ENCODE data around the gene EYA4.

DNA sequence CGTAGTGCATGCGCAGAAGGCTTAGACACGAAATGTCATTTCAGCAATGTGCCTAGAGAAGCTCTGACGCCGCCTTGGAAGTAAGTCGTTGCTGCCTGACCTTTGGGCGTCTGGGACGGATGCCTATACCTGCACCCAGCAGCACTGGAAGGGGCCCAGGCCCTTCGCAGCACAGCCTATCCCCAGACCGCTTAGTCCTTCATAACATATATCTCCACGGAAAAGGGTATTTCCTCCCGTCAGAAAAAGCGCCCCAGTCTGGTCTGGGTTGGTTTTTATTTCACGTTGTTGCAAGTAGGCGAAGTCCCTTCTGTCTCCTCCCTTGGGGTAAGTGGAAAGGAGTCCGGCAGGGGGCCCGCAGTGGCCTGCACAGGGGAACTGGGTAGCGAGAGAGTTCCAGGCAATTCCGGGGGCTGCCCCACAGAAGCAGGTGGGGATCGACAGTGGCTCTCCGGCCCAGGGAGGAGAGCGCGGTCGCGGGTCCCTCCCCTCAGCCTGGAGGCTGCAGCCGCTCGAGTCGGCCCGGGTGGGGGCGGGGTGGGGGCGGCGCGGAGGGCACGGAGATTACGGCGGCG is 559 bp upstream of the EYA4 start:
- TF ChIP-seq ZNF274 (IDR thresholded peaks at IDR 0.05; ENCODE audit: low read depth, low read length) = no peak
- TF ChIP-seq YY1 (IDR thresholded peaks at IDR 0.05; ENCODE audit: insufficient read depth, insufficient read length) = no peak

All from NT2/D1 (cell line).